ENCODE results near the gene PRKCI.
"Not testable (repeated sequence)": the region's sequence is repeated elsewhere in the genome, so short reads cannot be mapped to it uniquely, and the experiment has no call there.

DNA sequence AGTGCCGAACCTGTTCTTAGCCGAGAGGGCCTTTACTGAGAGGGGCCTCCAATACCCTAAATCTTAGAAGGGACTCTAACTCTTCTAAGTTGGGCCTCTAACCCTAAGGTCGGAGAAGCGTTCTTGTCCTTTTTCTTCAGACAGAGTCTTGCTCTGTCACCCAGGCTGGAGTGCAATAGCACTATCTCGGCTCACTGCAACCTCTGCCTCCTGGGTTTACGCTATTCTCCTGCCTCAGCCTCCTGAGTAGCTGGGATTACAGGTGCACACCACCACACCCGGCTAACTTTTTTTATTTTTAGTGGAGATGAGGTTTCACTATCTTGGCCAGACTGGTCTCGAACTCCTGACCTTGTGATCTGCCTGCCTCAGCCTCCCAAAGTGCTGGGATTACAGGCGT is 120.0 kb downstream of the PRKCI start:
- TF ChIP-seq SMC3 (IDR thresholded peaks at IDR 0.05); KDM1A (IDR thresholded peaks at IDR 0.05; ENCODE audit: low read depth); NR3C1 (IDR thresholded peaks at IDR 0.05); BHLHE40 (IDR thresholded peaks at IDR 0.05; ENCODE audit: low read depth, low read length); EHMT2 (IDR thresholded peaks at IDR 0.05; ENCODE audit: low read depth); NPAS2 (CRISPR knock-in tag; IDR thresholded peaks at IDR 0.05; ENCODE audit: borderline replicate concordance): not testable (repeated sequence)
- TF ChIP-seq, protein P1, sequence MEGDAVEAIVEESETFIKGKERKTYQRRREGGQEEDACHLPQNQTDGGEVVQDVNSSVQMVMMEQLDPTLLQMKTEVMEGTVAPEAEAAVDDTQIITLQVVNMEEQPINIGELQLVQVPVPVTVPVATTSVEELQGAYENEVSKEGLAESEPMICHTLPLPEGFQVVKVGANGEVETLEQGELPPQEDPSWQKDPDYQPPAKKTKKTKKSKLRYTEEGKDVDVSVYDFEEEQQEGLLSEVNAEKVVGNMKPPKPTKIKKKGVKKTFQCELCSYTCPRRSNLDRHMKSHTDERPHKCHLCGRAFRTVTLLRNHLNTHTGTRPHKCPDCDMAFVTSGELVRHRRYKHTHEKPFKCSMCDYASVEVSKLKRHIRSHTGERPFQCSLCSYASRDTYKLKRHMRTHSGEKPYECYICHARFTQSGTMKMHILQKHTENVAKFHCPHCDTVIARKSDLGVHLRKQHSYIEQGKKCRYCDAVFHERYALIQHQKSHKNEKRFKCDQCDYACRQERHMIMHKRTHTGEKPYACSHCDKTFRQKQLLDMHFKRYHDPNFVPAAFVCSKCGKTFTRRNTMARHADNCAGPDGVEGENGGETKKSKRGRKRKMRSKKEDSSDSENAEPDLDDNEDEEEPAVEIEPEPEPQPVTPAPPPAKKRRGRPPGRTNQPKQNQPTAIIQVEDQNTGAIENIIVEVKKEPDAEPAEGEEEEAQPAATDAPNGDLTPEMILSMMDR (IDR thresholded peaks at IDR 0.05), result not testable (repeated sequence)
- TF ChIP-seq, protein P2, sequence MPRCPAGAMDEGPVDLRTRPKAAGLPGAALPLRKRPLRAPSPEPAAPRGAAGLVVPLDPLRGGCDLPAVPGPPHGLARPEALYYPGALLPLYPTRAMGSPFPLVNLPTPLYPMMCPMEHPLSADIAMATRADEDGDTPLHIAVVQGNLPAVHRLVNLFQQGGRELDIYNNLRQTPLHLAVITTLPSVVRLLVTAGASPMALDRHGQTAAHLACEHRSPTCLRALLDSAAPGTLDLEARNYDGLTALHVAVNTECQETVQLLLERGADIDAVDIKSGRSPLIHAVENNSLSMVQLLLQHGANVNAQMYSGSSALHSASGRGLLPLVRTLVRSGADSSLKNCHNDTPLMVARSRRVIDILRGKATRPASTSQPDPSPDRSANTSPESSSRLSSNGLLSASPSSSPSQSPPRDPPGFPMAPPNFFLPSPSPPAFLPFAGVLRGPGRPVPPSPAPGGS (IDR thresholded peaks at IDR 0.05), result not testable (repeated sequence)
- TF ChIP-seq, protein P3, sequence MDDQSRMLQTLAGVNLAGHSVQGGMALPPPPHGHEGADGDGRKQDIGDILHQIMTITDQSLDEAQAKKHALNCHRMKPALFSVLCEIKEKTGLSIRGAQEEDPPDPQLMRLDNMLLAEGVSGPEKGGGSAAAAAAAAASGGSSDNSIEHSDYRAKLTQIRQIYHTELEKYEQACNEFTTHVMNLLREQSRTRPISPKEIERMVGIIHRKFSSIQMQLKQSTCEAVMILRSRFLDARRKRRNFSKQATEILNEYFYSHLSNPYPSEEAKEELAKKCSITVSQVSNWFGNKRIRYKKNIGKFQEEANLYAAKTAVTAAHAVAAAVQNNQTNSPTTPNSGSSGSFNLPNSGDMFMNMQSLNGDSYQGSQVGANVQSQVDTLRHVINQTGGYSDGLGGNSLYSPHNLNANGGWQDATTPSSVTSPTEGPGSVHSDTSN (IDR thresholded peaks at IDR 0.05), result not testable (repeated sequence)

Data from A549 (cell line).